ENCODE data around the gene SLC36A2.
"Not testable (repeated sequence)": the region's sequence is repeated elsewhere in the genome, so short reads cannot be mapped to it uniquely, and the experiment has no call there.

The SLC36A2 gene

DNA sequence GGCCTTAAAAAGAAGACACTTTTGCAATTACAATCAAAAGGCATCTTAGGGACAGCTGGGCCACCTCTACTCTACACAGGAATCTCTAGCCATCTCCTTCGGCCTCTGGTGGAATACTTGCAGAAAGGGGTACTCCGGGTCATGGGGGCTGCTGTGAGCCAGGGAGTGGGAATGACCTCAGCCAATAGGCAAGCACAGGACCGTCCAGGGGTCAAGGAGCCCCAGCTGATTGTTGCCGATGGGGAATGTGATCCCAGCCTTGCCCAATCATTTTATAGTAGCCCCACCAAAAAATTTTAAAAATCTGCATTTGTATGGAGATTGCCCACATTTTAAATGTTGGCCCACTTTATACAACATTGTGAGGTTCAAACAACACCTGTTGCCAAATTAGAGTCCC lies 26.9 kb downstream of the SLC36A2 start:
- no peak for DNase-seq

DNA sequence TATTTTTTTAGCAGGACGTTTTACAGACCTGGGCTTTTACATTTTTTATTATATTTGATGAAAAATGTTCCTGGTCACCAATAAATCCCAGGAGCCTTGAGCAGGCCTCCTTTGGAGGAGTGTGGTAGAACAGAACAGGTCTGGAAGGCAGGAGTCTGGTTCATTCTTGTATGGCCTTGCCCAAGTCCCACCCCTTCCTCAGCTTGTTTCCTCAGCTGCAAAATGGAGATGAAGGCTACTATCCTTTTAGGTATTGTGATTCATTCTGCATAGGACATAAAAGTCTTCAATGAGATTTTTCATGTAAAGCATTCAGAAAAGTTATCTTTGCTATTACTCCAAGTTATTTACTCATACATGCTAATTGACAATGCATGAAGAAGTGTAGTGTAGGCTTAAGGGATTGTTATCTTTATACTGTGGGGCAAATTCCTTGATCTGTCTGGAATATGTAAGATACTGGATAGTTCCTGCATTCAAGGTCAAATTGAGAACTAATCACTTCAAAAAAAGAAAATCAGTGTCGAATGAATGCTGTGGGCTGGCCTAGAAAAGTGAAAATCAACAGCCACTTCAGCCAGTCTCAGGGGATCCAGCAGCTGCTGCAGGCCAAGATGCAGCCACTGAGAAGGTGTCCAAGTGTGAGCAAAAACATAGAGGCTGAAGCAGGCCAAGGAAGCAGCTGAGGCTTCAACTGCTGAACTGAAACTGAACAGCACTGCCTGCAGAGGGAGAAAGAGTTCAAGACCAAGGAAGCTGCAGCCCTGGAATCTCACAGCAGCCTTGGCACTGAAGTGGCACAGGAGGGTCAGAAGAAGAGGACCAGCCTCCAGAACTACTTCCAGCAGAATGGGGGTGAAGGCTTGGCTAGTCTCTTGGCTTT lies 28.3 kb downstream of the SLC36A2 start:
- no peak for DNase-seq

DNA sequence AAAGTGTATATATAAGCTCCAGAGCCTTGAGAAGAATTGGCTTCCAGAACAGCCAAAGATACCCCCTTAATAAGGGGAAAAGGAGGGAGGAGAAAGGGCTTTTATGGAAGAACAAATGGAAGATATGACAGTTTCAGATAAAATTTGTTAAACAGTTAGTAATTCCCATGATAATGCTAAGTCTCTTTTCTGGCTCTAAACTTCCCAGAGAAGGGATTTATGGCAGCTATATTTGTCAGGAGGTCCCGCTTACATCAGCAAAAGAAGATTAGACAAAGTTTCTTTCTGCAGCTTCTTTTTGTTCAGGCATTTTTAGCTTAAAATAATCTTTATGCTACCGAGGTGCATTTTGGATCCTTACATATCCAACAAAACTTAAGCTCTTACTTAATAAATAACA lies 29.5 kb downstream of the SLC36A2 start:
- DNase-seq, result no peak

DNA sequence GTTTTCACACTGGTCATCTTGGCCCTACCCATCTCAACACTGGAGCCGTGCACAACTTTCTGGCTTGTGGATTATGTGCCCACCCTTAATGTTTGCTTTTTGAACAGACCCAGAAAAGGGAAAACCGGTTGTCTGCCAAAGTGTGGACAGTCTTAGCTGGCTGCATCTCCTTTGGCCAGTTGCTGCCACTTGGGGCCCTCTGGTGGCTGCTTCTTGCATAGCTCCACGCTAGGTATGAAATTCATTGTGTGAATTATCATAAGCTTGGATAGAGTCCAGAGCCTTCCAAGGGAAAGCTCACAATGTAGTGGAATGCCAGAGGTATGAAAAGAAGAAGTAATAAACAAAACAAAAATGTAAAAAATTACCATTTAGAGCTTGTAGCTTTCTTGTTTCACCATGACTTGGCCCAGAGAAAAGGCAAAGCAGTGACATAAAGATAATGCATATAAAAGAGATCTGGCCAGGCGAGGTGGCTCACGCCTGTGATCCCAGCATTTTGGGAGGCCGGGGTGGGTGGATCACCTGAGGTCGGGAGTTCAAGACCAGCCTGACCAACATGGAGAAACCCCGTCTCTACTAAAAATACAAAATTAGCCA lies 31.3 kb downstream of the SLC36A2 start:
- peak; percentile 47 to 53 for DNase-seq

GRCh38 chr5:151313357-151313756 lies 34.0 kb downstream of the SLC36A2 start:
- no peak for DNase-seq

- no peak for DNase-seq
Observed at GRCh38 chr5:151312756-151313324, 34.5 kb downstream of the SLC36A2 start.

DNA sequence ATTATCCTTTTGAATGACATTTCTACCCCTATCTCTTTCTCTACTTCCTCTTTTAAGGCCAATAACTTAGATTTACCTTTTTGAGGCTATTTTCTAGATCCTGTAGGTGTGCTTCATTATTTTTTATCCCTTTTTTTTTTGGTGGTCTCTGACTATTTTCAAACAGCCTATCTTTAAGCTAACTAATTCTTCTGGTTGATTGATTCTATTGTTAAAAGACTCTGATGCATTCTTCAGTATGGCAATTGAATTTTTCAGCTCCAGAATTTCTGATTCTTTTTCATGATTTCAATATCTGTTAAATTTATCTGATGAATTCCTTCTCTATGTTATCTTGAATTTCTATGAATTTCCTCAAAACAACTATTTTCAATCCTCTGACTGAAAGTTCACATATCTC lies 36.4 kb downstream of the SLC36A2 start:
- no peak for DNase-seq

DNA sequence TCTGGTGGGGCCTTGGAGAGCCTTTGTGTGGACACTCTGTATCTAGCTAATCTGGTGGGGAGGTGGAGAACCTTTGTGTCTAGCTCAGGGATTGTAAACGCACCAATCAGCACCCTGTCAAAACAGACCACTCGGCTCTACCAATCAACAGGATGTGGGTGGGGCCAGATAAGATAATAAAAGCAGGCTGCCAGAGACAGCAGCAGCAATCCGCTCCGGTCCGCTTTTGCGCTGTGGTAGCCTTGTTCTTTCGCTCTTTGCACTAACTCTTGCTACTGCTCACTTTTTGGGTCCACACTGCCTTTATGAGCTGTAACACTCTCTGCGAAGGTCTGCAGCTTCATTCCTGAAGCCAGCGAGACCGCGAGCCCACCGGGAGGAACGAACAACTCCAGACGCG lies 37.5 kb downstream of the SLC36A2 start:
- not testable (repeated sequence) for DNase-seq

DNA sequence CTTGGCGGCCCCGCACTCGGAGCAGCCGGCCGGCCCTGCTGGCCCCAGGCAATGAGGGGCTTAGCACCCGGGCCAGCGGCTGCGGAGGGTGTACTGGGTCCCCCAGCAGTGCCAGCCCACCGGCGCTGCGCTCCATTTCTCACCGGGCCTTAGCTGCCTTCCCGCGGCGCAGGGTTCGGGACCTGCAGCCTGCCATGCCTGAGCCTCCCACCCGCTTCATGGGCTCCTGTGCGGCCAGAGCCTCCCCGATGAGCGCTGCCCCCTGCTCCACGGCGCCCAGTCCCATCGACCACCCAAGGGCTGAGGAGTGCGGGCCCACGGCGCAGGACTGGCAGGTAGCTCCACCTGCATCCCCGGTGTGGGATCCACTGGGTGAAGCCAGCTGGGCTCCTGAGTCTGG lies 38.1 kb downstream of the SLC36A2 start:
- DNase-seq, result not testable (repeated sequence)

GRCh38 chr5:151303666-151304065 lies 43.7 kb downstream of the SLC36A2 start, which contains the start of gene SLC36A3:
TSS of gene SLC36A3 (minus strand) at chr5:151303766. CDS start at chr5:151303354, 412 bp downstream.
- DNase-seq, result no peak

- DNase-seq, result no peak
Observed at GRCh38 chr5:151298063-151298855, 49.1 kb downstream of the SLC36A2 start.

GRCh38 chr5:151296974-151297373 lies 50.4 kb downstream of the SLC36A2 start:
- DNase-seq, result no peak

- no peak for DNase-seq
Observed at GRCh38 chr5:151296478-151296830, 50.9 kb downstream of the SLC36A2 start.

GRCh38 chr5:151295791-151296477 lies 51.4 kb downstream of the SLC36A2 start:
- no peak for DNase-seq

DNA sequence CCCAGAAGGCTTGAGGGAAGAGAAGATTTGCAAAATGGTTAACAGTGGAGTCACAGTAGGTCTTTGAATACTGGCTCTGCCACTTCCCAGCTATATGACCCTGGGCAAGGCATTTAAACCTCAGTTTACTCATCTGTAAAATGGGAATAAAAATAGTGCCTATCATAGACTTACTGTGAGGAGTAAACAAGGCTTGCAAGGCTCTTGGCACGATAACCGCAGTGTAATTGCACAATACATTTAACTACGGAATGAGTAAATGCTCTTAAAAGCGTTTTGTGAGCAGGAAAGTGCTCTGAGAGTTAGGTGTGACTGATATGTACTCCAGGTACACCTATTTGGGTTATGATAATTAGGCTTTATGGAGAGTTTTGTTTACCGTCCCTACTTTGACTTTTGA lies 52.2 kb downstream of the SLC36A2 start:
- no peak for DNase-seq

DNA sequence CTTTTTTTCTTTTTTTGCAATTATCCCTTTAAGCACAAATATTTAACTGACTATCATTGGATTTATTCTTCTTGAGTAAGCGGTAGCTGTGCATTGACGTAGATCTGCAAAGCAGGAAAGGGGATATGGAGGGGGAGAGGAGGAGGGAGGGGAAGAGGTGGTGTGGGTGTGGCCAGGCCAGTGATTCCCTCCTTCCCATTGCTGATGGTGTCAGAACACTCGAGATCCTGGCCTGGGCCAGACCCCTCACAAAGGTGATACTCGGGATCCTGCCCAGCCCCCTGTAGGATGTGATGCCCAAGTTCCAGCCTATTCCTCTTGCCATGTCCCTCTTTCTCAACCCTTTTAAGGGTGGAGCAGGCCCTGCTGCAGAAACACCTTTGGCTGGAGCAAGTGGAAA lies 53.7 kb downstream of the SLC36A2 start:
- DNase-seq, result no peak

GRCh38 chr5:151288180-151288579 lies 59.2 kb downstream of the SLC36A2 start:
- peak; percentile 17 to 35 for DNase-seq

- DNase-seq, result no peak
Observed at GRCh38 chr5:151286246-151286645, 61.1 kb downstream of the SLC36A2 start.

DNA sequence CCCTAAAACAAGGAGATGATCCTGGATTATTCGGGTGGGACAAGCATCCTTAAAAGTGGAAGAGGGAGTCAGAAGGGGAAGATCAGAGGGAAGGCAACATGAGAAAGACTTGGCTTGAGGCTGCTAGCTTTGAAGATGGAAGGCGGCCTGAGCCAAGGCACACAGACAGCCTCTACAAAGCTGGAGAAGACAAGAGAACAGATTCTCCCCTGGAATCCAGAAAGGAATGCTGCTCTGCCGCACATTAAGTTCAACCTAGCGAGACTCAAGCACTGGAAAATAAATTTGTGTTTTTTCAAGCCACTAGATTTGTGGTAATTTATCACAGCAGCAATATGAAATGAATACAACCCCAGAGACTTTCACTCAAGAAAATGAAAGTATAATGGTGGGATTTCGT lies 61.7 kb downstream of the SLC36A2 start:
- no peak for DNase-seq

GRCh38 chr5:151284392-151284967 lies 62.9 kb downstream of the SLC36A2 start:
- no peak for DNase-seq

GRCh38 chr5:151283120-151283825 lies 64.1 kb downstream of the SLC36A2 start:
- DNase-seq, result no peak

All from SHP77 (cell line).